HG03558 (cell line): ENCODE data around the gene ROBO1.
"Not testable (repeated sequence)": the region's sequence is repeated elsewhere in the genome, so short reads cannot be mapped to it uniquely, and the experiment has no call there.

ENCODE experiments used
- ATAC-seq: cut with Tn5 transposase; IDR thresholded peaks from one replicate; pipeline ENCODE4 v1.9.1; 2021; ENCODE audit warnings: moderate number of reproducible peaks; ENCODE audit not compliant: unreplicated experiment; ENCODE audit errors: extremely low read depth

Gene ROBO1

GRCh38 chr3:78697426-78697825 lies 1070.4 kb downstream of the ROBO1 start:
- ATAC-seq = no peak

- ATAC-seq = no peak
Observed at GRCh38 chr3:78690766-78691165, 1077.0 kb downstream of the ROBO1 start.

- ATAC-seq = no peak
Observed at GRCh38 chr3:78689378-78689777, 1078.4 kb downstream of the ROBO1 start.

GRCh38 chr3:78687520-78687919 lies 1080.3 kb downstream of the ROBO1 start:
- no peak for ATAC-seq

GRCh38 chr3:78683284-78683683 lies 1084.5 kb downstream of the ROBO1 start:
- no peak for ATAC-seq

- not testable (repeated sequence) for ATAC-seq
Observed at GRCh38 chr3:78675119-78675805, 1092.5 kb downstream of the ROBO1 start.

- ATAC-seq = no peak
Observed at GRCh38 chr3:78670746-78671145, 1097.1 kb downstream of the ROBO1 start.

- ATAC-seq = no peak
Observed at GRCh38 chr3:78670094-78670493, 1097.7 kb downstream of the ROBO1 start.

- ATAC-seq = no peak
Observed at GRCh38 chr3:78668302-78668701, 1099.5 kb downstream of the ROBO1 start.

- no peak for ATAC-seq
Observed at GRCh38 chr3:78666470-78666800, 1101.4 kb downstream of the ROBO1 start.

- no peak for ATAC-seq
Observed at GRCh38 chr3:78665776-78666469, 1101.9 kb downstream of the ROBO1 start.

- ATAC-seq = no peak
Observed at GRCh38 chr3:78665101-78665500, 1102.7 kb downstream of the ROBO1 start.

GRCh38 chr3:78660957-78661356 lies 1106.8 kb downstream of the ROBO1 start:
- no peak for ATAC-seq

GRCh38 chr3:78659386-78659987 lies 1108.3 kb downstream of the ROBO1 start:
- ATAC-seq = no peak

- ATAC-seq = no peak
Observed at GRCh38 chr3:78647726-78648125, 1120.1 kb downstream of the ROBO1 start.

GRCh38 chr3:78645628-78646310 lies 1122.0 kb downstream of the ROBO1 start:
- peak; percentile 63 for ATAC-seq

- no peak for ATAC-seq
Observed at GRCh38 chr3:78644847-78645246, 1123.0 kb downstream of the ROBO1 start.

GRCh38 chr3:78642226-78643035 lies 1125.4 kb downstream of the ROBO1 start:
- ATAC-seq = no peak

GRCh38 chr3:78641703-78642102 lies 1126.1 kb downstream of the ROBO1 start:
- no peak for ATAC-seq

- ATAC-seq = no peak
Observed at GRCh38 chr3:78634316-78634715, 1133.5 kb downstream of the ROBO1 start.
